ENCODE data around the gene SMG6. TPM values are rescaled to one million over a fixed set of nuclear protein-coding genes. Genes with fewer than 3 reads are reported as not detected.

The SMG6 gene
- total and polyA plus RNA-seq, 2 of the 13 experiments (the other 11 are each of a cell fraction or from before 2014, with no cell fraction given), result 4.6 to 14.6 TPM

- TF ChIP-seq, protein P1, sequence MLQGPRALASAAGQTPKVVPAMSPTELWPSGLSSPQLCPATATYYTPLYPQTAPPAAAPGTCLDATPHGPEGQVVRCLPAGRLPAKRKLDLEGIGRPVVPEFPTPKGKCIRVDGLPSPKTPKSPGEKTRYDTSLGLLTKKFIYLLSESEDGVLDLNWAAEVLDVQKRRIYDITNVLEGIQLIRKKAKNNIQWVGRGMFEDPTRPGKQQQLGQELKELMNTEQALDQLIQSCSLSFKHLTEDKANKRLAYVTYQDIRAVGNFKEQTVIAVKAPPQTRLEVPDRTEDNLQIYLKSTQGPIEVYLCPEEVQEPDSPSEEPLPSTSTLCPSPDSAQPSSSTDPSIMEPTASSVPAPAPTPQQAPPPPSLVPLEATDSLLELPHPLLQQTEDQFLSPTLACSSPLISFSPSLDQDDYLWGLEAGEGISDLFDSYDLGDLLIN (CRISPR knock-in tag; IDR thresholded peaks at IDR 0.05; ENCODE audit: borderline replicate concordance), result no peak
- TF ChIP-seq FOXM1 (CRISPR knock-in tag; IDR thresholded peaks at IDR 0.05), result no peak
- TF ChIP-seq TP53 (CRISPR knock-in tag; conservative IDR thresholded peaks at IDR 0.05), result 0 out of 2 replicates have a peak, but pooled peaks have one; percentile 67
- no peak for TF ChIP-seq ZNF235 (CRISPR knock-in tag; IDR thresholded peaks at IDR 0.05; ENCODE audit: borderline replicate concordance)
- TF ChIP-seq CHD2 (IDR thresholded peaks at IDR 0.05; ENCODE audit: low read depth, low read length), result no peak; the same call in 1 of the 2 replicates
- TF ChIP-seq ZNF34 (CRISPR knock-in tag; IDR thresholded peaks at IDR 0.05; ENCODE audit: borderline replicate concordance), result 0 out of 2 replicates have a peak, but pooled peaks have one; percentile 53
- TF ChIP-seq FIP1L1 (IDR thresholded peaks at IDR 0.05; ENCODE audit: borderline replicate concordance, insufficient read depth, low read depth, low read length), result no peak
- no peak for TF ChIP-seq GTF3A (CRISPR knock-in tag; conservative IDR thresholded peaks at IDR 0.05)
- TF ChIP-seq AGO1 (IDR thresholded peaks at IDR 0.05; ENCODE audit: low read depth, low read length, poor library complexity, severe bottlenecking), result no peak
- TF ChIP-seq ZNF503 (CRISPR knock-in tag; IDR thresholded peaks at IDR 0.05), result no peak
- TF ChIP-seq, protein P2, sequence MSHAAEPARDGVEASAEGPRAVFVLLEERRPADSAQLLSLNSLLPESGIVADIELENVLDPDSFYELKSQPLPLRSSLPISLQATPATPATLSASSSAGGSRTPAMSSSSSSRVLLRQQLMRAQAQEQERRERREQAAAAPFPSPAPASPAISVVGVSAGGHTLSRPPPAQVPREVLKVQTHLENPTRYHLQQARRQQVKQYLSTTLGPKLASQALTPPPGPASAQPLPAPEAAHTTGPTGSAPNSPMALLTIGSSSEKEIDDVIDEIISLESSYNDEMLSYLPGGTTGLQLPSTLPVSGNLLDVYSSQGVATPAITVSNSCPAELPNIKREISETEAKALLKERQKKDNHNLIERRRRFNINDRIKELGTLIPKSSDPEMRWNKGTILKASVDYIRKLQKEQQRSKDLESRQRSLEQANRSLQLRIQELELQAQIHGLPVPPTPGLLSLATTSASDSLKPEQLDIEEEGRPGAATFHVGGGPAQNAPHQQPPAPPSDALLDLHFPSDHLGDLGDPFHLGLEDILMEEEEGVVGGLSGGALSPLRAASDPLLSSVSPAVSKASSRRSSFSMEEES (CRISPR knock-in tag; IDR thresholded peaks at IDR 0.05), result 0 out of 2 replicates have a peak, but pooled peaks have one; percentile 21
- peak; percentile 67; the same call in 1 of the 2 replicates for TF ChIP-seq RFXAP (CRISPR knock-in tag; IDR thresholded peaks at IDR 0.05; ENCODE audit: borderline replicate concordance)
- TF ChIP-seq, protein P3, sequence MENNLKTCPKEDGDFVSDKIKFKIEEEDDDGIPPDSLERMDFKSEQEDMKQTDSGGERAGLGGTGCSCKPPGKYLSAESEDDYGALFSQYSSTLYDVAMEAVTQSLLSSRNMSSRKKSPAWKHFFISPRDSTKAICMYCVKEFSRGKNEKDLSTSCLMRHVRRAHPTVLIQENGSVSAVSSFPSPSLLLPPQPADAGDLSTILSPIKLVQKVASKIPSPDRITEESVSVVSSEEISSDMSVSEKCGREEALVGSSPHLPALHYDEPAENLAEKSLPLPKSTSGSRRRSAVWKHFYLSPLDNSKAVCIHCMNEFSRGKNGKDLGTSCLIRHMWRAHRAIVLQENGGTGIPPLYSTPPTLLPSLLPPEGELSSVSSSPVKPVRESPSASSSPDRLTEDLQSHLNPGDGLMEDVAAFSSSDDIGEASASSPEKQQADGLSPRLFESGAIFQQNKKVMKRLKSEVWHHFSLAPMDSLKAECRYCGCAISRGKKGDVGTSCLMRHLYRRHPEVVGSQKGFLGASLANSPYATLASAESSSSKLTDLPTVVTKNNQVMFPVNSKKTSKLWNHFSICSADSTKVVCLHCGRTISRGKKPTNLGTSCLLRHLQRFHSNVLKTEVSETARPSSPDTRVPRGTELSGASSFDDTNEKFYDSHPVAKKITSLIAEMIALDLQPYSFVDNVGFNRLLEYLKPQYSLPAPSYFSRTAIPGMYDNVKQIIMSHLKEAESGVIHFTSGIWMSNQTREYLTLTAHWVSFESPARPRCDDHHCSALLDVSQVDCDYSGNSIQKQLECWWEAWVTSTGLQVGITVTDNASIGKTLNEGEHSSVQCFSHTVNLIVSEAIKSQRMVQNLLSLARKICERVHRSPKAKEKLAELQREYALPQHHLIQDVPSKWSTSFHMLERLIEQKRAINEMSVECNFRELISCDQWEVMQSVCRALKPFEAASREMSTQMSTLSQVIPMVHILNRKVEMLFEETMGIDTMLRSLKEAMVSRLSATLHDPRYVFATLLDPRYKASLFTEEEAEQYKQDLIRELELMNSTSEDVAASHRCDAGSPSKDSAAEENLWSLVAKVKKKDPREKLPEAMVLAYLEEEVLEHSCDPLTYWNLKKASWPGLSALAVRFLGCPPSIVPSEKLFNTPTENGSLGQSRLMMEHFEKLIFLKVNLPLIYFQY (CRISPR knock-in tag; IDR thresholded peaks at IDR 0.05; ENCODE audit: borderline replicate concordance), result no peak; the same call in 1 of the 2 replicates
- peak; percentile 14; the same call in 1 of the 2 replicates for TF ChIP-seq HNF4G (IDR thresholded peaks at IDR 0.05; ENCODE audit: borderline replicate concordance, low read depth, low read length)
- TF ChIP-seq HNF4G (CRISPR knock-in tag; IDR thresholded peaks at IDR 0.05; ENCODE audit: borderline replicate concordance, low read depth), result no peak
- TF ChIP-seq NFE2L2 (IDR thresholded peaks at IDR 0.05; ENCODE audit: low read length), result no peak
- TF ChIP-seq SALL1 (CRISPR knock-in tag; IDR thresholded peaks at IDR 0.05), result peak; percentile 65
- TF ChIP-seq POGZ (CRISPR knock-in tag; IDR thresholded peaks at IDR 0.05), result peak; percentile 71
Measured at GRCh38 chr17:2041561-2042389, 261.8 kb downstream of the SMG6 start, which contains the start of gene OVCA2 (continued).

All from HepG2 (cell line).